ENCODE results near the gene ROBO1.

The ROBO1 gene

DNA sequence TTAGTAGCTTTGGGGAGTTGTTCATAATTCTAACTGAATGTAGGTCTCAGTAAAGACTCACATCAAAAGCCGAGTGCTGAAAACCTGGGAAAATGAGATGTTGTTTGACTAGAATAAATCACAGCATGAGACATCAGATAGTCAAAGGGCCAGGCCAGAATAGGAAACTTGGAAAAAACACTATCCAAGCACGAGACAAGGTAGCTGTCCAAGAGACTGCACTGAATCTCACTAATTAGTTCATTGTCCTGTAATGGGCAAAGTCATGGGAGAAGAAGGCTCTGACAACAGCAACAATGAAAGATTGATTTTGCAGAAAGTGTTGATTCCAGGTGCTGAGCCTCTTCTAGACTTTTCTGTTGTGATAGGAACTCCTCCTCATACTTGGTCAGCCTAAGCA is 314.2 kb downstream of the ROBO1 start:
- no peak overlapping the region for H3K4me3 ChIP-seq (ENCODE audit: low read depth, low read length)
- TF ChIP-seq, protein P1, sequence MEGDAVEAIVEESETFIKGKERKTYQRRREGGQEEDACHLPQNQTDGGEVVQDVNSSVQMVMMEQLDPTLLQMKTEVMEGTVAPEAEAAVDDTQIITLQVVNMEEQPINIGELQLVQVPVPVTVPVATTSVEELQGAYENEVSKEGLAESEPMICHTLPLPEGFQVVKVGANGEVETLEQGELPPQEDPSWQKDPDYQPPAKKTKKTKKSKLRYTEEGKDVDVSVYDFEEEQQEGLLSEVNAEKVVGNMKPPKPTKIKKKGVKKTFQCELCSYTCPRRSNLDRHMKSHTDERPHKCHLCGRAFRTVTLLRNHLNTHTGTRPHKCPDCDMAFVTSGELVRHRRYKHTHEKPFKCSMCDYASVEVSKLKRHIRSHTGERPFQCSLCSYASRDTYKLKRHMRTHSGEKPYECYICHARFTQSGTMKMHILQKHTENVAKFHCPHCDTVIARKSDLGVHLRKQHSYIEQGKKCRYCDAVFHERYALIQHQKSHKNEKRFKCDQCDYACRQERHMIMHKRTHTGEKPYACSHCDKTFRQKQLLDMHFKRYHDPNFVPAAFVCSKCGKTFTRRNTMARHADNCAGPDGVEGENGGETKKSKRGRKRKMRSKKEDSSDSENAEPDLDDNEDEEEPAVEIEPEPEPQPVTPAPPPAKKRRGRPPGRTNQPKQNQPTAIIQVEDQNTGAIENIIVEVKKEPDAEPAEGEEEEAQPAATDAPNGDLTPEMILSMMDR (IDR thresholded peaks at IDR 0.05; ENCODE audit: low read depth, low read length), result no peak

DNA sequence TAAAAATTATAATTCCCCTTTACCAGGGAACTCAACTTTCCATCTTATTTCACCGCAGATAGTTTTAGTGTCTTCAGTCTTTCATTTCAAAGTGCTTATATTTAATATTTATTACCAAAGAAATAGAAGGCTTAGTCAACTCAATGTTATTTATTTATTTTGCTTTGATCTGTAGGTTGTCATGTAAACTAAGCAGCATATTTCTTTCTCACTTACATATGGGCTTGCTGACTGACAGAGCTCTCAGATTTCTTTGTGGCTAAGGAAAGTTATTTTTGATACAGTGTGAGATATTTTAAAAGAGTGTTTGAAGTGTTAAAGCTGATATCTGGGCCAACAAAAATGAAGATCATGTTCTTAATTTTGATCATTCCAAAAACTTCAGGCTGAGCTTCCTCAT is 331.4 kb downstream of the ROBO1 start:
- TF ChIP-seq, protein P1 (IDR thresholded peaks at IDR 0.05; ENCODE audit: low read depth, low read length), result no peak
- no peak overlapping the region for H3K4me3 ChIP-seq (ENCODE audit: low read depth, low read length)

- no peak overlapping the region for H3K4me3 ChIP-seq (ENCODE audit: low read depth, low read length)
- TF ChIP-seq, protein P1 (IDR thresholded peaks at IDR 0.05; ENCODE audit: low read depth, low read length), result no peak
Observed at GRCh38 chr3:79427081-79427480, 340.7 kb downstream of the ROBO1 start.

DNA sequence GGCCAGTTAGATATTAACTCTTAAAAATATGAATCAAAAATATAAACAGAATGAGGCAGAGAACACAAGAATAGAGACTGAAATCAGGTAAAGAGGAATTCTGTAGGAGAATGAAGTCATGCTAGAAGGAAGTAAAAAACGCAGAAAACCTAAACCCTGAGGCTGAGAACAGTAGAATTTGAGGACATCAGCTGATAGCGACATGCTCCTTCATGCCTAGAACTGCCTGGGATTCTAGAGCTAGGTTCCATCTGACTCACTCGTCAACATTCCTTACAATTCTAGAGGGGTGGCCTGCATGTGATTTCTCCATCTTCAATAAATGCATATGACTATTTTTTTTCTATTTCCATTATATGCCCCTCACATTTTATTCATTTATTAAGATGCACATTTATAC is 343.0 kb downstream of the ROBO1 start:
- TF ChIP-seq, protein P1 (IDR thresholded peaks at IDR 0.05; ENCODE audit: low read depth, low read length), result no peak

GRCh38 chr3:79423417-79423816 is 344.4 kb downstream of the ROBO1 start:
- H3K4me3 ChIP-seq (ENCODE audit: low read depth, low read length), result no peak overlapping the region
- TF ChIP-seq, protein P1 (IDR thresholded peaks at IDR 0.05; ENCODE audit: low read depth, low read length), result no peak

More for the DNA sequence above, 343.0 kb downstream of the ROBO1 start:
- no peak overlapping the region for H3K4me3 ChIP-seq (ENCODE audit: low read depth, low read length)

GRCh38 chr3:79421273-79421672 is 346.5 kb downstream of the ROBO1 start:
- H3K4me3 ChIP-seq (ENCODE audit: low read depth, low read length), result no peak overlapping the region
- TF ChIP-seq, protein P1 (IDR thresholded peaks at IDR 0.05; ENCODE audit: low read depth, low read length), result no peak

DNA sequence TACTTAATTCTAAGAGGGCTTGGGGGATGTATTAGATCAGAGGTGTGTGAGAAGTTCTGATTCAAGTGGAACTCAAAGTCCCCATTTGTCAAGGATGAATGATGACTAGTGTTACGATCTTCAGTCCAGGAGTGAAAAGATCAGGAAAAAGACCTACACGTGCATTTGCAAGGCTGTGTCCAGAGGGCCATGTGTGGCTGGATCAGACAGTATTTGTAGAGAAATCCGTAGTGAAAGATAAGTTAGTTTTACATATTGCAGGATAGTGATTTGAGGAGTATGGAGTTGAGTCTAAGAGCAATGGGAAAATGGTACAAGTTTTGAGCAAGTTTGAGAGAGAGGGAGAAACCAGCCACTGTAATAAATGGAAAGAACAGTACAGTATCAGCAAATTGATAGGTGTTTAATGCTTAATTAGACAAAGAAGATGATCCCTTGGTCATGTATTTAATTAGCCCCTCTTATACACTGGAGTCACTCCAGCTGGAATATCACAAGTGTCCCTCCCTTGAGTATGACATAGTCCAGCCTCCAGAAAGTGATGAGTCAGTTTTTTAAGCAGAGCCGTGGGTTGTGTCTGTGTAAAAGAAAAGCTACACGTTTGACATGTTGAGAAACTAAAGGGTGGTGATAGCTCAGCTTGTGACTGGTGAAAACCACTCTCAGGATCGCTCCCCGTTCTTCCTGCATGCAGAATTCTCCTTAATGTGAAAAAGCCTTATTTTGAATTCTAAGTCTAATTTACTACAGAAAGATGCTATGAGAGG is 348.8 kb downstream of the ROBO1 start:
- no peak overlapping the region for H3K4me3 ChIP-seq (ENCODE audit: low read depth, low read length)
- TF ChIP-seq, protein P1 (IDR thresholded peaks at IDR 0.05; ENCODE audit: low read depth, low read length), result no peak
